Measurements from ENCODE around the gene FARP1.
A peak's percentile ranks its signal among the peaks of the same experiment; 100 is the strongest.
"Not testable (repeated sequence)": the region's sequence is repeated elsewhere in the genome, so short reads cannot be mapped to it uniquely, and the experiment has no call there.

FARP1 gene

DNA sequence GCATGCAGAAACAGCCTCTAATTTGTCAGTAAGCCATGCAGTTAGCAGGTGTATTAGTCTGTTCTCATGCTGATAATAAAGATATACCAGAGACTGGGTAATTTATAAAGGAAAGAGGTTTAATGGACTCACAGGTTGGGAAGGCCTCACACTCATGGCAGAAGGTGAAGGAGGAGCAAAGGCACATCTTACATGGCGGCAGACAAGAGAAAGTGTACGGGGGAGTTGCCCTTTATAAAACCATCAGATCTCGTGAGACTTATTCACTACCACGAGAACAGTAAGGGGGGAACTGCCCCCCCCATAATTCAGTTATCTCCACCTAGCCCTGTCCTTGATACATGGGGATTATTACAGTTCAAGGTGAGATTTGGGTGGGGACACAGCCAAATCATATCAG lies 87.9 kb downstream of the FARP1 start:
- not testable (repeated sequence) for DNase-seq (ENCODE audit: low read depth)

- DNase-seq (ENCODE audit: low read depth) = peak; percentile 12
Observed at GRCh38 chr13:98232456-98232855, 89.6 kb downstream of the FARP1 start.

DNA sequence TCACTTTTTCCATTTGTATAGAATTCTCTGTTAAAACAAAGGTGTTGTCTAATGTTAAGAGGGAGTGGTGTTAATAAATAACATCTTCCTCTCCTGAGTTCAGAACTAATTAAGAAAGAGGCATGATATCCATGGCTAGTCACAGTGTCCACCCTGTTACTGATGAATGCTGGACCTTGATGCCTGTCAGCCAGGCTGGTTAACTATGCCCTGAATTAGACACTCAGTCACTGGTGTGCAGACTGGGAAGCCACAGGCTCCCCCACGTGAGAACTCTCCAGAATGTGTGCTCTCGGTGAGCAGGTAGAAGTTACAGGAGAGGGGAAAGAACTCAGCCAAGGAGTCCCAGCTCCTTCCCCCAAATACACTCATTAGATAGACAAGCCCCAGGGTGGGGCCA lies 90.2 kb downstream of the FARP1 start:
- DNase-seq (ENCODE audit: low read depth) = no peak

DNA sequence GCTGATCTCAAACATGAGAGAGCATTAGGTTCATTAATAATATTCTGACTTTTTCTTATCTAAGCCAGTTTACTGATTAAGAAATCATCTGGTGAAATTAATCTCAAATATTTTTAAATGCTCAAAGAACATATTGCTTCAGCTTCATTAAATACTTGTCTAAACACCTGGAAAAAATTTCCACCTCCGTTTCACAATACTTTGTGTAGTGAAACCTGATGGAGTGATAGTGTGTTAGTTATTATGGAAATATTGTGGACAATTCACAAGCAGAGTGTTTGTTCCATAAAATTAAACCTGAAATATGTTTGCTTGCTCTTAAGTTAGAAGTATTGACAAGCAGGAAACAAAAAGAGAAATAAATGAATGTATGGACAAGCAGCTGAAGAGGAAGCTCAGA lies 91.5 kb downstream of the FARP1 start:
- no peak for DNase-seq (ENCODE audit: low read depth)

GRCh38 chr13:98236197-98236596 lies 93.3 kb downstream of the FARP1 start:
- no peak for DNase-seq (ENCODE audit: low read depth)

- no peak for DNase-seq (ENCODE audit: low read depth)
Observed at GRCh38 chr13:98237331-98237730, 94.4 kb downstream of the FARP1 start.

- no peak for DNase-seq (ENCODE audit: low read depth)
Observed at GRCh38 chr13:98239162-98240076, 96.5 kb downstream of the FARP1 start.

DNA sequence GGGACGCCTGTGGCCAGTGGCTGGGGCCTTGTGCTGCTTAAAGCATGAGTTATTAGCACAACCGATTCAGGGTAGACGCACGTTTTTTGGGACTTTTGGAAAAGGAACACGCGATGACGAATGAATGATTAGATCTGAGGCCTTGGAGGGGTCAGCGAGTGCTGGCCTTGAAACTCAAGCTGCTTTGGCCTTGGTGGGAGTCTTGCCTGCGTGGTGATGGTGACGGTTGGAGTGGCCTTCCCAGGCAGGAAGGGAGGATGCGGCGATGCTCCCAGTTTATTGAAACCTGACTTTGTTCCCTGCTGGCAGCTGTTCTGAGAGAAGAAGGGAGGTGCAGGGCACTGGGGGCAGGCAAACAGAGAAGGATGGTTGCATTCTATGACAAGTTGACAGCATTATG lies 97.2 kb downstream of the FARP1 start:
- no peak for DNase-seq (ENCODE audit: low read depth)

DNA sequence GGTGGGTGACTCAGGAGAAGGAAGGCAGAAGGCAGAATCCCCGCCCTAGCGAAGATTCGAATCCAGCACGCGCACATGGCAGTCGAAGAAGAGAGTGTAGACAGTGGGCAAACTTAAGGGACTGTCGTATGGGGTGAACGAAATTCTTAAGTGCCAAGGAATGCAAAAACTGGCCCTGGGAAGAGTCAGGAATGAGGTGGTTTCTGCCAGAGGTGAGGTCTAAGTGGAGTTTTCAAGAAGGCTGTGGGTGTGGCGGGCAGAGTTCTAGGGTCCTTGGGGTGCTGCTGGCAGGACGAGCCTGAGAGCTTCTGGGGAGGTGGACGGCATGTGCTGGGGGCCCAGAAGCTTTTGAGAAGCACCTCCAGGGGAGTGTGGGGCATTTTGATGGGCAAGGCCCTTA lies 98.1 kb downstream of the FARP1 start:
- DNase-seq (ENCODE audit: low read depth) = no peak

GRCh38 chr13:98241976-98242375 lies 99.1 kb downstream of the FARP1 start:
- DNase-seq (ENCODE audit: low read depth) = no peak

- DNase-seq (ENCODE audit: low read depth) = no peak
Observed at GRCh38 chr13:98242403-98242802, 99.5 kb downstream of the FARP1 start.

- no peak for DNase-seq (ENCODE audit: low read depth)
Observed at GRCh38 chr13:98243929-98244272, 101.0 kb downstream of the FARP1 start.

- DNase-seq (ENCODE audit: low read depth) = no peak
Observed at GRCh38 chr13:98246538-98247172, 103.8 kb downstream of the FARP1 start.

DNA sequence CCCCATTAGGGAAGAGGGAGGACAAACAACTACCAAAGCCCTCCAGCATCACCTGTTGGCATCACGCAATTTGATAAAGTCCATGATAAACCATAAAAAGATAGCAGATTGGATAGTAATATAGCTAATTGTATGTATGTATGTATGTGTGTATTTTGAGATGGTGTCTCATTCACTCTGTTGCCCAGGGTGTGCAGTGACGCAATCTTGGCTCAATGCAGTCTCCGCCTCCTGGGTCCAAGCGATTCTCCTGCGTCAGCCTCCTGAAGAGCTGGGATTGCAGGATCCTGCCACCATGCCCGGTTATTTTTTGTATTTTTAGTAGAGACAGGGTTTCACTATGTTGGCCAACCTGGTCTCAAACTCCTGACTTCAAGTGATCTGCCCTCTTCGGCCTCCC lies 108.8 kb downstream of the FARP1 start:
- no peak for DNase-seq (ENCODE audit: low read depth)

DNA sequence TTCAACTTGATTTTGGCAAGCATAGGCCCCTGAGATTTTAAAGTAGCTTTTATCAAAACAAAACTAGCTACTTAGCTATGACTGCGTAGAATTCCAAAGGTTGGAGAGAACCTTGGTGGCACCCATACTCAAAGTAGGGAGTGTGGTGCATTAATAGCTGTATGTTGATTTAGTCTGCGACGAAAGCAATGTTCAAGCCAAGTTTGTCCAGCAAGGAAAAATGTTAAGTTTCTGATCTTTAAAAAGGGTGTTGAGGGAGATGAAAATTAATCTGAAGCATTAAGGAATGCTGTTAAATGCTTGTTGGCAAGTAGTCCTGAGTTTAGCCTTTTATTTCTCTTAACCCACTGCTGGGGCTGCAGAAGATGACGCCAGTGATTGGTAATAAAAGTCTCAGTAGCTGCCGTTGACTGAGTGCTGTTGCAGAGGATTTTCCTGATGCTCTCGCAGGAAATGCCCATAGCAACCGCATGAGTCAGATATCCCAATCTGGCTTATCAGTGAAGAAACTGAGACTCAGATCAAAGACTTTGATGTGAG lies 110.1 kb downstream of the FARP1 start:
- DNase-seq (ENCODE audit: low read depth) = peak; percentile 76

- peak; percentile 37 for DNase-seq (ENCODE audit: low read depth)
Observed at GRCh38 chr13:98253526-98253925, 110.6 kb downstream of the FARP1 start.

- DNase-seq (ENCODE audit: low read depth) = no peak
Observed at GRCh38 chr13:98254513-98254912, 111.6 kb downstream of the FARP1 start.

DNA sequence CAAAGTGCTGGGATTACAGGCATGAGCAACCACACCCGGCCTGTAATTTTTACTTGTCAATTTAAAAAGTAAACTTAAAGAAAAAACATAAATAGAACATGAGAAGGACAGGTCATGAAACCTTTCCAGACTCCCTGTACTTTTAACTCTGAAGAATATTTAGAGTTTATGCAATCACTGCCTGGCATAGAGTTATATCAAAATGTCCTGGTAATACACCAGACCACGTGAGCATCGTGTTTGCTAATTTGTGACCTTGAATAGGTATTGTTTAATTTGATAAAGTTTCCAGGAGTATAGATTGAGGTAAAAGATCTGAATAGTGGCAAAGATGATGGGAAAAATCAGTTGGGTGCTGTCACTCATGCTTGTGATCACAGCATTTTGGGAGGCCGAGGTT lies 115.3 kb downstream of the FARP1 start:
- no peak for DNase-seq (ENCODE audit: low read depth)

DNA sequence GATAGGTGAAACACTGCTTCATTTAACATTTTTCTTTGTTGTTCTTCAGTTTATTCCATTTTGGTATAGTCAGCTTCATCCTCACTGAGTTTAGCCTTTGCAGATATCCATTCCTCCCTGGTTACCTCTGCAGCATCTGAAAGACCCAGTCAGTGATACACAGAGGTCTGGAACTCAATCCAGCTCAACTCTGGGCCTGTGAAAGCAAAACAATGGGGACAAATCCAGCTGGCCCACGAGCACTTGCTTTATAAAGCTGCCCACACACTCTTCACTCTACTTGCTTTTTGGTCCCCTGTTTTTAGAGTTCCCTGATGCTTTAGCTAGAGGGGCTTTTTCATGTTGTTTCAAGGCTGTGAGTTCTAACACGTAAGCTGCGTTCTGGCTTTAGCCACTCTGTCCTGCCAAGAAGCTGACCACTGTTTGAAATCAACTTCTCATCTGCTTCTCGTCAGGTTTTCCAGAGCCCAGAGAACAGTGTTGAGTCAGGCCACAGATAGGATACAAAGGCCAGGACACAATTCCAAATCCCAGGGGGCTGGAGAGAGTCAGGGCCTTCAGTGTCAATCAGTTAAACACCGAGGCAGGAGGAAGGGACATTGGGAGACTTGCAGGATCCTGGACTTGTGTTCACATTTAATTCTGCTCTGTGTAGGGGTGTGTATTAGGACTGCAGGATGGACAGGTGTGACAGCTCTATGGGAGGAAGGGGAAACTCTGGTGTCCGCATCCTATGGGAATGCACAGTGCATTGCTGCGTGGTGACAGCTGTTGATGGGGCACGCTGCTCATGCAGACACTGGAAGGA lies 117.7 kb downstream of the FARP1 start:
- DNase-seq (ENCODE audit: low read depth) = no peak

GRCh38 chr13:98261165-98261702 lies 118.3 kb downstream of the FARP1 start:
- DNase-seq (ENCODE audit: low read depth) = no peak

- no peak for DNase-seq (ENCODE audit: low read depth)
Observed at GRCh38 chr13:98262292-98262691, 119.4 kb downstream of the FARP1 start.

GRCh38 chr13:98263841-98264240 lies 120.9 kb downstream of the FARP1 start:
- DNase-seq (ENCODE audit: low read depth) = no peak
